K562 (cell line): ENCODE data around the gene MKLN1. TPM values are rescaled to one million over a fixed set of nuclear protein-coding genes. Genes with fewer than 3 reads are reported as not detected.

Experiments used
- E2F1 ChIP-seq: sonication (generic); formaldehyde crosslinking; IDR thresholded peaks from 2 replicates; pipeline ENCODE4 v1.8.1; 2023; ENCODE audit warnings: mild to moderate bottlenecking, missing genetic modification reagents, moderate library complexity
- JUN ChIP-seq, 2 experiments: sonication (generic) in 1 of 2; formaldehyde crosslinking in 1 of 2; IDR thresholded peaks; 2 replicates each; pipeline versions ENCODE4 v1.6.1 to v1.8.0; 2012 to 2022; ENCODE audit warnings: borderline replicate concordance in 2 of 2, mild to moderate bottlenecking in 2 of 2, improper control_type of control experiment in 1 of 2, low read depth in 1 of 2, low read length in 1 of 2, missing genetic modification reagents in 1 of 2
- L3MBTL2 ChIP-seq: fragments of 450-650 bp; IDR thresholded peaks from 2 replicates; pipeline ENCODE4 v1.6.1; 2016; ENCODE audit warnings: mild to moderate bottlenecking, moderate library complexity
- NELFE ChIP-seq: IDR thresholded peaks from 2 replicates; pipeline ENCODE4 v1.6.1; 2011; ENCODE audit warnings: mild to moderate bottlenecking; ENCODE audit not compliant: insufficient read depth, insufficient read length
- NKRF ChIP-seq: fragments of 450-650 bp; IDR thresholded peaks from 2 replicates; pipeline ENCODE4 v1.6.1; 2016; ENCODE audit warnings: borderline replicate concordance
- RUNX1 ChIP-seq: sonication (generic); IDR thresholded peaks from 2 replicates; pipeline ENCODE4 v1.6.1; 2016; ENCODE audit warnings: antibody characterized with exemption, low read depth
- ZBED1 ChIP-seq: IDR thresholded peaks from 2 replicates; pipeline ENCODE4 v1.6.1; 2014
- ZBTB40 ChIP-seq, 2 experiments: fragments of 450-650 bp in 1 of 2; sonication (generic) in 1 of 2; formaldehyde crosslinking in 1 of 2; IDR thresholded peaks; 2 replicates each; pipeline versions ENCODE4 v1.7.1 to v1.9.0; 2016 to 2022; ENCODE audit warnings: inconsistent platforms in 1 of 2, mild to moderate bottlenecking in 1 of 2, missing genetic modification reagents in 1 of 2
- ZC3H8 ChIP-seq: fragments of 450-650 bp; IDR thresholded peaks from 2 replicates; pipeline ENCODE4 v1.6.1; 2017
- ZNF561 ChIP-seq: fragments of 450-650 bp; formaldehyde crosslinking; conservative IDR thresholded peaks from 2 replicates; pipeline ENCODE4 v1.4.0; 2020; ENCODE audit warnings: mild to moderate bottlenecking, moderate library complexity
- polyA plus RNA-seq, 8 experiments: library from polyadenylated mRNA; depleted of rRNA in 4 of 8; stranded (reverse) in 5 of 8; unstranded in 3 of 8; fragments of >200 nt; fragmentation: Nextera tagmentation in 2 of 8; fragmentation: Illumina TruSeq in 1 of 8; extraction: Ambion mirVana in 2 of 8; extraction: Trizol in 1 of 8; gene quantifications; 2 replicates each; pipeline versions ENCODE4 v1.2.1 to v1.2.3, GENCODE V29; 2011 to 2014; ENCODE audit warnings: inconsistent platforms in 1 of 8, missing spikeins in 1 of 8
- total RNA-seq, 7 experiments: library from RNA; depleted of rRNA in 6 of 7; stranded (reverse); fragments of >200 nt in 6 of 7; fragmentation: Illumina TruSeq in 2 of 7; extraction: Trizol in 2 of 7; gene quantifications; 2 replicates each; pipeline versions ENCODE4 v1.2.1 to v1.2.3, GENCODE V29; 2011 to 2021; ENCODE audit warnings: low replicate concordance in 1 of 7

MKLN1 gene
- total and polyA plus RNA-seq, 9 of the 15 experiments (the other 6 are each of a cell fraction or from before 2014, with no cell fraction given) = 18.6 to 80.4 (median 56.0) TPM

GRCh38 chr7:131513245-131514061 is 185.8 kb downstream of the MKLN1 start (continued):
- no peak for TF ChIP-seq NELFE
- no peak for TF ChIP-seq ZBED1
- peak; percentile 93 for TF ChIP-seq JUN (IDR thresholded peaks at IDR 0.05; ENCODE audit: borderline replicate concordance, low read depth, low read length)
- peak; percentile 91; the same call in 1 of the 2 replicates for TF ChIP-seq JUN (CRISPR knock-in tag; IDR thresholded peaks at IDR 0.05; ENCODE audit: borderline replicate concordance)
- peak; percentile 47; the same call in 1 of the 2 replicates for TF ChIP-seq L3MBTL2
- no peak for TF ChIP-seq RUNX1
- TF ChIP-seq ZNF561 (CRISPR knock-in tag) = no peak
- TF ChIP-seq ZBTB40 (IDR thresholded peaks at IDR 0.05) = no peak
- 0 out of 2 replicates have a peak, but pooled peaks have one; percentile 39 for TF ChIP-seq ZBTB40 (CRISPR knock-in tag; IDR thresholded peaks at IDR 0.05)
- peak; percentile 60; the same call in 1 of the 2 replicates for TF ChIP-seq E2F1
- no peak for TF ChIP-seq ZC3H8
- TF ChIP-seq NKRF = no peak
